Measurements from ENCODE around the gene SLC7A1.

The SLC7A1 gene

DNA sequence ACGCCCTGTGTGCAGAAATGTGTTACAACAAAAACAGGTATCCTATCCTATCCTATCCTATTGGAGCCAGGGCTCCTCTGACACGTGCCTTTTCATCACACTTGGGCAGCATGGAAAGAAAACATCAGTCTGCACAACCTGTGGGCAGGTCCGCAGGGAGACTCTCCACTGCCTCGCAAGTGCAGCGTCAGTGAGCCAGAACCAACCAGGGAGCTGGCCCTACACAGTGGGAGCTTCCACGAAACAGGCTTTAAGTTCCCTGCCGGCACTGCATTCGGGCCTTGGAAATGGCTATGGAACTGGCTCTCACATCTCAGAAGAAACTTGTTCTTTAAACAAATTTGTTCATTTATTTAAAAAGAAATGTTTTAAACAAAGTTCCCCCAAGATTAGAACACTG lies 49.5 kb downstream of the SLC7A1 start:
- H3K4me3 ChIP-seq (ENCODE audit: low read length in 2 of 2): no peak overlapping the region
- H2AFZ ChIP-seq (ENCODE audit: low read length): no peak overlapping the region
- no peak overlapping the region for H2BK120ac ChIP-seq (ENCODE audit: low read depth, low read length)
- no peak overlapping the region for H3K27ac ChIP-seq (replicated peaks; ENCODE audit: low read length)
- H2BK12ac ChIP-seq (ENCODE audit: low read length): no peak overlapping the region
- peaks cover 0 to 9% of the 10 kb centered on the region in 2 donors for H3K4me1 ChIP-seq (ENCODE audit: control insufficient read depth in 2 of 2, insufficient read depth in 1 of 2, low read depth in 1 of 2, low read length in 2 of 2)
- H3K9me3 ChIP-seq (replicated peaks in 1 of 2; ENCODE audit: control insufficient read depth in 2 of 2, insufficient read depth in 1 of 2, low read depth in 1 of 2, low read length in 2 of 2): peaks cover 0 to 3% of the 10 kb centered on the region in 2 donors
- no peak overlapping the region for H3K4me2 ChIP-seq (ENCODE audit: insufficient read depth, low read length, poor library complexity, severe bottlenecking)
- no peak overlapping the region for H3K4ac ChIP-seq (ENCODE audit: low read length)
- peaks cover 3% of the 10 kb centered on the region for H3K79me1 ChIP-seq (ENCODE audit: low read depth, low read length)
- H2AK5ac ChIP-seq (ENCODE audit: low read depth, low read length): no peak overlapping the region
- no CpG with 5 or more reads among the region's 8 CpGs for WGBS, 2 donors (ENCODE audit: extremely low coverage in 2 of 2, insufficient read length in 2 of 2, insufficient replicate concordance in 1 of 2)
- no peak overlapping the region for H3K23ac ChIP-seq (ENCODE audit: low read depth, low read length, poor library complexity)
- H3K18ac ChIP-seq (ENCODE audit: low read length): no peak overlapping the region
- no peak overlapping the region for H2BK5ac ChIP-seq (ENCODE audit: low read length)
- no peak overlapping the region for H4K91ac ChIP-seq (ENCODE audit: low read depth, low read length, poor library complexity)
- no peaks in the 10 kb centered on the region for H3K27me3 ChIP-seq (ENCODE audit: control insufficient read depth in 3 of 3, insufficient read depth in 3 of 3, low read depth in 1 of 3, low read length in 3 of 3)
- DNase-seq (ENCODE audit: low spot score): no peak
- H4K8ac ChIP-seq (ENCODE audit: low read depth, low read length): no peak overlapping the region
- no peak overlapping the region for H3K9ac ChIP-seq (ENCODE audit: low read depth, low read length, poor library complexity)
- H2BK15ac ChIP-seq (ENCODE audit: low read length): no peak overlapping the region
- no peak overlapping the region for H3K14ac ChIP-seq (ENCODE audit: low read length)
- H3K36me3 ChIP-seq (replicated peaks in 1 of 2; ENCODE audit: control insufficient read depth in 2 of 2, insufficient read depth in 2 of 2, low read length in 2 of 2): peaks cover 2 to 38% of the 10 kb centered on the region in 2 donors

GRCh38 chr13:29543230-29544215 lies 52.0 kb downstream of the SLC7A1 start:
- Histone ChIP-seq H2BK5ac (ENCODE audit: low read length) (no peak overlapping the region), H3K27me3 (ENCODE audit: control insufficient read depth in 3 of 3, insufficient read depth in 3 of 3, low read depth in 1 of 3, low read length in 3 of 3) (no peaks in the 10 kb centered on the region), H3K18ac (ENCODE audit: low read length) (no peak overlapping the region), H3K9me3 (replicated peaks in 1 of 2; ENCODE audit: control insufficient read depth in 2 of 2, insufficient read depth in 1 of 2, low read depth in 1 of 2, low read length in 2 of 2) (peaks cover 0 to 3% of the 10 kb centered on the region in 2 donors), H3K4me3 (ENCODE audit: low read length in 2 of 2) (no peak overlapping the region), H3K4me1 (ENCODE audit: control insufficient read depth in 2 of 2, insufficient read depth in 1 of 2, low read depth in 1 of 2, low read length in 2 of 2) (peaks cover 0 to 11% of the 10 kb centered on the region in 2 donors), H3K4me2 (ENCODE audit: insufficient read depth, low read length, poor library complexity, severe bottlenecking) (no peak overlapping the region), H2BK15ac (ENCODE audit: low read length) (no peak overlapping the region), H3K36me3 (replicated peaks in 1 of 2; ENCODE audit: control insufficient read depth in 2 of 2, insufficient read depth in 2 of 2, low read length in 2 of 2) (peaks cover 0 to 19% of the 10 kb centered on the region in 2 donors), H3K9ac (ENCODE audit: low read depth, low read length, poor library complexity) (no peak overlapping the region), H4K91ac (ENCODE audit: low read depth, low read length, poor library complexity) (no peak overlapping the region), H4K8ac (ENCODE audit: low read depth, low read length) (no peak overlapping the region), H2BK12ac (ENCODE audit: low read length) (no peak overlapping the region), H2AFZ (ENCODE audit: low read length) (no peak overlapping the region), H3K23ac (ENCODE audit: low read depth, low read length, poor library complexity) (no peak overlapping the region), H2BK120ac (ENCODE audit: low read depth, low read length) (no peak overlapping the region), H3K79me1 (ENCODE audit: low read depth, low read length) (peaks cover 3% of the 10 kb centered on the region), H3K14ac (ENCODE audit: low read length) (peak overlapping the region; percentile 61), H3K27ac (replicated peaks; ENCODE audit: low read length) (no peak overlapping the region), H2AK5ac (ENCODE audit: low read depth, low read length) (no peak overlapping the region), H3K4ac (ENCODE audit: low read length) (no peak overlapping the region)
- no peak for DNase-seq (ENCODE audit: low spot score)
- WGBS, 2 donors (ENCODE audit: extremely low coverage in 2 of 2, insufficient read length in 2 of 2, insufficient replicate concordance in 1 of 2): no CpG with 5 or more reads among the region's 16 CpGs

DNA sequence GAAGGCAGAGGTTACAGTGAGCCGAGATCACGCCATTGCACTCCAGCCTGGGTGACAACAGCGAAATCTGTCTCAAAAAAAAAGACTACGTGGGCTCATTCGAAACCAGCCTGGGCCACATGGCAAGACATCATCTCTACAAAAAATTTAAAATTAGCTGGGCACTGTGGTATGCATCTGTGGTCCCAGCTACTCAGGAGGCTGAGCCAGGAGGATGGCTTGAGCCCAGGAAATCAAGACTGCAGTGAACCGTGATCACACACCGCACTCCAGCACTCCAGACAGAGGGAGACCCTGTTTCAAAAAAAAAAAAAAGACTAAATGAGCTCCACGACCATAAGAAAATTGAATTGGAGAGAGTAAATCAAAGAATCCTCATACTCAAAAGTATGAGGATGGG lies 53.1 kb downstream of the SLC7A1 start:
- Histone ChIP-seq H3K9me3 (replicated peaks in 1 of 2; ENCODE audit: control insufficient read depth in 2 of 2, insufficient read depth in 1 of 2, low read depth in 1 of 2, low read length in 2 of 2) (peaks cover 0 to 3% of the 10 kb centered on the region in 2 donors), H2AK5ac (ENCODE audit: low read depth, low read length) (no peak overlapping the region), H3K79me1 (ENCODE audit: low read depth, low read length) (peaks cover 5% of the 10 kb centered on the region), H2BK5ac (ENCODE audit: low read length) (no peak overlapping the region), H4K8ac (ENCODE audit: low read depth, low read length) (no peak overlapping the region), H3K27me3 (ENCODE audit: control insufficient read depth in 3 of 3, insufficient read depth in 3 of 3, low read depth in 1 of 3, low read length in 3 of 3) (no peaks in the 10 kb centered on the region), H3K27ac (replicated peaks; ENCODE audit: low read length) (no peak overlapping the region), H3K4ac (ENCODE audit: low read length) (no peak overlapping the region), H3K9ac (ENCODE audit: low read depth, low read length, poor library complexity) (no peak overlapping the region), H2BK120ac (ENCODE audit: low read depth, low read length) (no peak overlapping the region), H3K36me3 (replicated peaks in 1 of 2; ENCODE audit: control insufficient read depth in 2 of 2, insufficient read depth in 2 of 2, low read length in 2 of 2) (peaks cover 0 to 15% of the 10 kb centered on the region in 2 donors), H2BK15ac (ENCODE audit: low read length) (no peak overlapping the region), H2AFZ (ENCODE audit: low read length) (no peak overlapping the region), H4K91ac (ENCODE audit: low read depth, low read length, poor library complexity) (no peak overlapping the region), H3K14ac (ENCODE audit: low read length) (no peak overlapping the region), H3K4me3 (ENCODE audit: low read length in 2 of 2) (no peak overlapping the region), H3K23ac (ENCODE audit: low read depth, low read length, poor library complexity) (no peak overlapping the region), H3K18ac (ENCODE audit: low read length) (no peak overlapping the region), H3K4me1 (ENCODE audit: control insufficient read depth in 2 of 2, insufficient read depth in 1 of 2, low read depth in 1 of 2, low read length in 2 of 2) (peaks cover 0 to 11% of the 10 kb centered on the region in 2 donors), H3K4me2 (ENCODE audit: insufficient read depth, low read length, poor library complexity, severe bottlenecking) (no peak overlapping the region), H2BK12ac (ENCODE audit: low read length) (no peak overlapping the region)
- no peak for DNase-seq (ENCODE audit: low spot score)
- no CpG with 5 or more reads among the region's 8 CpGs for WGBS, 2 donors (ENCODE audit: extremely low coverage in 2 of 2, insufficient read length in 2 of 2, insufficient replicate concordance in 1 of 2)

DNA sequence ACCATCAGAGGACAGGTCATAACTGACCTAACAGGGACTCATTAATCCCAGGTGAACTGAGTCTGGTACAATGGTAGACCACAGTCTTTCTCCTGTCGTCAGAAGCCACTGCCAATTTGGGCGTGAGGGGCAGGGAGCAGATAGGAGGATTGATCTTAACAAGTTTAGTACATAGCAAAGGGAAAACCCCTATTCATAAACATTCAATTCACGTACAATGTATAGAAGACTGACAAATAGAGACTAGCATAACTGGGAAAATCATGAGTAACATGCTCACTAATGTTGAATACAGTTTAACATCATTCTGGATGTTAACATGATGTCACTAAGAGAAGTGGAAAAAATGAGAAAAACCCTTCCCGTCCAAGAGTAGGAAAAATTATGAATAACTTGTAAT lies 54.1 kb downstream of the SLC7A1 start:
- Histone ChIP-seq H3K36me3 (replicated peaks in 1 of 2; ENCODE audit: control insufficient read depth in 2 of 2, insufficient read depth in 2 of 2, low read length in 2 of 2) (peaks cover 2 to 21% of the 10 kb centered on the region in 2 donors), H3K4ac (ENCODE audit: low read length) (no peak overlapping the region), H3K18ac (ENCODE audit: low read length) (no peak overlapping the region), H3K23ac (ENCODE audit: low read depth, low read length, poor library complexity) (no peak overlapping the region), H3K27ac (replicated peaks; ENCODE audit: low read length) (no peak overlapping the region), H3K4me3 (ENCODE audit: low read length in 2 of 2) (no peak overlapping the region), H2BK12ac (ENCODE audit: low read length) (no peak overlapping the region), H2BK120ac (ENCODE audit: low read depth, low read length) (no peak overlapping the region), H3K14ac (ENCODE audit: low read length) (no peak overlapping the region), H3K4me2 (ENCODE audit: insufficient read depth, low read length, poor library complexity, severe bottlenecking) (no peak overlapping the region), H3K9me3 (replicated peaks in 1 of 2; ENCODE audit: control insufficient read depth in 2 of 2, insufficient read depth in 1 of 2, low read depth in 1 of 2, low read length in 2 of 2) (peaks cover 0 to 3% of the 10 kb centered on the region in 2 donors), H3K4me1 (ENCODE audit: control insufficient read depth in 2 of 2, insufficient read depth in 1 of 2, low read depth in 1 of 2, low read length in 2 of 2) (peaks cover 0 to 8% of the 10 kb centered on the region in 2 donors), H2AK5ac (ENCODE audit: low read depth, low read length) (no peak overlapping the region), H2AFZ (ENCODE audit: low read length) (no peak overlapping the region), H2BK15ac (ENCODE audit: low read length) (no peak overlapping the region), H2BK5ac (ENCODE audit: low read length) (no peak overlapping the region), H4K91ac (ENCODE audit: low read depth, low read length, poor library complexity) (no peak overlapping the region), H3K27me3 (ENCODE audit: control insufficient read depth in 3 of 3, insufficient read depth in 3 of 3, low read depth in 1 of 3, low read length in 3 of 3) (no peaks in the 10 kb centered on the region), H4K8ac (ENCODE audit: low read depth, low read length) (no peak overlapping the region), H3K9ac (ENCODE audit: low read depth, low read length, poor library complexity) (no peak overlapping the region), H3K79me1 (ENCODE audit: low read depth, low read length) (peaks cover 2% of the 10 kb centered on the region)
- no peak for DNase-seq (ENCODE audit: low spot score)
- WGBS, 2 donors (ENCODE audit: extremely low coverage in 2 of 2, insufficient read length in 2 of 2, insufficient replicate concordance in 1 of 2): no CpG with 5 or more reads among the region's 4 CpGs
